Neutrophil (primary cell): ENCODE results near the gene GNAS-AS1.

Experiments
- H3K27ac ChIP-seq: fragments of 200-600 bp; sonication (generic); 2 replicates; pipeline ENCODE4 v1.5.1; 2016; ENCODE audit warnings: mild to moderate bottlenecking, moderate library complexity
- H3K27me3 ChIP-seq: fragments of 200-600 bp; sonication (generic); 2 replicates; pipeline ENCODE4 v1.6.0; 2016; ENCODE audit warnings: mild to moderate bottlenecking
- H3K36me3 ChIP-seq: fragments of 200-600 bp; sonication (generic); 2 replicates; pipeline ENCODE4 v1.5.1; 2017
- H3K4me1 ChIP-seq, 2 experiments: fragments of 200-600 bp in 1 of 2; sonication (generic) in 1 of 2; 1 replicate in 1 of 2; 2 replicates in 1 of 2; pipeline versions ENCODE4 v1.5.1 to v1.6.1; 2013 to 2016; ENCODE audit warnings: low read depth in 1 of 2, low read length in 1 of 2, mild to moderate bottlenecking in 1 of 2, moderate library complexity in 1 of 2; ENCODE audit not compliant: control insufficient read depth in 1 of 2, insufficient read depth in 1 of 2
- H3K4me3 ChIP-seq, 2 experiments: fragments of 200-600 bp in 1 of 2; sonication (generic) in 1 of 2; 1 replicate in 1 of 2; 2 replicates in 1 of 2; pipeline ENCODE4 v1.5.1; 2013 to 2016; ENCODE audit warnings: low read depth in 1 of 2, low read length in 1 of 2, mild to moderate bottlenecking in 1 of 2, moderate library complexity in 1 of 2
- H3K9me3 ChIP-seq: fragments of 200-600 bp; sonication (generic); 2 replicates; pipeline ENCODE4 v1.5.1; 2016
- TF ChIP-seq, protein P1 (sequence below): fragments of 200-600 bp; sonication (generic); IDR thresholded peaks from 2 replicates; pipeline ENCODE4 v1.5.1; 2016; ENCODE audit warnings: antibody characterized with exemption

Gene GNAS-AS1

DNA sequence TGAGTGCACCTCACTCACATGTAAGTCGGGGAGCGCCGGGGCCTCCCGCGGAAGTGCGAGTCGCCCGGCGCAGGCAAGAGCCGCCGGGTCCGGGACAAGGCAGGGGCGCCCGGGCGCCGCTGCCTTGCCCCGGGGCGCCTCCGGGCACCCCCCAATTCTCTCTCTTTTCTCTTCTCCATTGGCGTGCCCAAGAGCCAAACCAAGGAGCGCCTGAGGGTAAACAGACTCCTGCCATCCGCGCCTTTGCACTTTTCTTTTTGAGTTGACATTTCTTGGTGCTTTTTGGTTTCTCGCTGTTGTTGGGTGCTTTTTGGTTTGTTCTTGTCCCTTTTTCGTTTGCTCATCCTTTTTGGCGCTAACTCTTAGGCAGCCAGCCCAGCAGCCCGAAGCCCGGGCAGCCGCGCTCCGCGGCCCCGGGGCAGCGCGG is 38.6 kb upstream of the GNAS-AS1 start:
- TF ChIP-seq, protein P1, sequence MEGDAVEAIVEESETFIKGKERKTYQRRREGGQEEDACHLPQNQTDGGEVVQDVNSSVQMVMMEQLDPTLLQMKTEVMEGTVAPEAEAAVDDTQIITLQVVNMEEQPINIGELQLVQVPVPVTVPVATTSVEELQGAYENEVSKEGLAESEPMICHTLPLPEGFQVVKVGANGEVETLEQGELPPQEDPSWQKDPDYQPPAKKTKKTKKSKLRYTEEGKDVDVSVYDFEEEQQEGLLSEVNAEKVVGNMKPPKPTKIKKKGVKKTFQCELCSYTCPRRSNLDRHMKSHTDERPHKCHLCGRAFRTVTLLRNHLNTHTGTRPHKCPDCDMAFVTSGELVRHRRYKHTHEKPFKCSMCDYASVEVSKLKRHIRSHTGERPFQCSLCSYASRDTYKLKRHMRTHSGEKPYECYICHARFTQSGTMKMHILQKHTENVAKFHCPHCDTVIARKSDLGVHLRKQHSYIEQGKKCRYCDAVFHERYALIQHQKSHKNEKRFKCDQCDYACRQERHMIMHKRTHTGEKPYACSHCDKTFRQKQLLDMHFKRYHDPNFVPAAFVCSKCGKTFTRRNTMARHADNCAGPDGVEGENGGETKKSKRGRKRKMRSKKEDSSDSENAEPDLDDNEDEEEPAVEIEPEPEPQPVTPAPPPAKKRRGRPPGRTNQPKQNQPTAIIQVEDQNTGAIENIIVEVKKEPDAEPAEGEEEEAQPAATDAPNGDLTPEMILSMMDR = no peak
- no peaks in the 10 kb centered on the region for H3K9me3 ChIP-seq
- peak overlapping the region; percentile 63 to 75 for H3K4me3 ChIP-seq
- H3K4me1 ChIP-seq = peaks cover 19 to 20% of the 10 kb centered on the region in 2 experiments
- H3K27me3 ChIP-seq = peaks cover 16% of the 10 kb centered on the region
- H3K27ac ChIP-seq = peak overlapping the region; percentile 85
- no peaks in the 10 kb centered on the region for H3K36me3 ChIP-seq

DNA sequence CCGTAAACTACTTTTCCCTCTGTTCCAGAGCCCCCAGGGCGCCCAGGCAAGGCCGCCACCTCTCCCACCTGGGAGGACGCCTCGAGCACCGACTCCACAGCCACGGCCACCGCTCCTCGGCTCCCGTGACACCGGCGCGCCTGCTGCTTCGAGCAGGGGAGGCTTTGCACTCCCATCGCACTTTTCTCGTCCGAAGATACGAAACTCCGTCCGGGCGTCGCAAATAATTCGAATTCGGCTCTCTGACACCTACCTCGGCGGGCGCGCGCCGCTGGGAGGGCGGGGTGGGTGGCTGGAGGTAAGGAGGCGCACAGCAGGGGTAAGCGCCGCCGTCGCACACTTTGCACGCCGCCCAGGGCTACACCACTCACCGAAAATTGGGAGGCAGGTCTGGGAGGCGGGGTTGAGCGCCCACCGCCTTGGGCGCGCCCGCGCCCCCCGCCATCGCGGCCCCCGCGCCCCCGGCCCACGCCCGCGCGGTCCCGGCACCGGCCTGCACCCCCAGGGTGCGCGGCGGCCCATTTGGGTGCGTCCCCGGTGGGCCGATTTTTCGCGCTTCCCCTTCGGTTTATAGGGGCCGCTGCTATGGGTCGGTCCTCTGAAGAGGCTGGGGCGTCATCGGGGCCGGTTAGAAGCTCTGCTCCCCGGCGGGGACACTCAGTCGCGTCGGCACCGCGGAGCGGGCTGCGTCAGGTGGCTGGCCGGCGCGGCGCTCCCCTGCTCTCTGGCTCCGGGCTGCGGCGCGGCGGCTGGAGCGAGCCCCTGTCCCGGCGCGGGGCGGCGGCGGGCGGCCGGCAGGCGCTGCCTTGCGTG is 38.0 kb upstream of the GNAS-AS1 start:
- H3K36me3 ChIP-seq = no peaks in the 10 kb centered on the region
- H3K9me3 ChIP-seq = no peaks in the 10 kb centered on the region
- TF ChIP-seq, protein P1 = no peak
- peaks cover 16% of the 10 kb centered on the region for H3K27me3 ChIP-seq
- H3K4me1 ChIP-seq = peaks cover 13 to 17% of the 10 kb centered on the region in 2 experiments
- peak overlapping the region; percentile 63 to 75 for H3K4me3 ChIP-seq
- peak overlapping the region; percentile 85 for H3K27ac ChIP-seq

DNA sequence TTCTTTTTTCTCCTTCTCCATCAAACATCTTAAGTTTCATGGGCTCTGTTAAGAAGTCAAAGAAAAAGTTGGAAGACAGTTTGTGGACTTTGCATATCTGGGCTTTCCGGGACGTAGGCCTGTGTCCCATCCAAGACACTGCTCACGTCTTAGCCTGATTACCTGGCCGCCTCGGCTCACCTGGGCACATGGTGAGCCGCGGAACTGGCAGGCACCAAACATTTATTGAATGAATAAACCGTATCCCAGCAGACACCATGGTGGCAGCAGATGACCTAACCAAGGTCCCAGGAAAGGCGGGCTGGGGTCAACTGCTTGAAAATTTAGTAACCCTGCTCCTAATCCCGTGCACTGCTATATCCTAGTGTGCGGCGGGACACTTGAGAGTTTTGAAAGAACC is 37.4 kb upstream of the GNAS-AS1 start:
- H3K4me3 ChIP-seq = peak overlapping the region; percentile 63 to 75
- peaks cover 7 to 11% of the 10 kb centered on the region in 2 experiments for H3K4me1 ChIP-seq
- H3K27me3 ChIP-seq = peaks cover 16% of the 10 kb centered on the region
- TF ChIP-seq, protein P1 = no peak
- no peak overlapping the region for H3K27ac ChIP-seq
- no peaks in the 10 kb centered on the region for H3K9me3 ChIP-seq
- no peaks in the 10 kb centered on the region for H3K36me3 ChIP-seq

GRCh38 chr20:58886546-58886945 is 35.8 kb upstream of the GNAS-AS1 start:
- H3K27ac ChIP-seq = no peak overlapping the region
- H3K4me1 ChIP-seq = peaks cover 0 to 5% of the 10 kb centered on the region in 2 experiments
- no peak overlapping the region for H3K4me3 ChIP-seq
- TF ChIP-seq, protein P1 = no peak
- H3K36me3 ChIP-seq = no peaks in the 10 kb centered on the region
- no peaks in the 10 kb centered on the region for H3K9me3 ChIP-seq
- H3K27me3 ChIP-seq = peaks cover 16% of the 10 kb centered on the region

- no peak overlapping the region for H3K4me3 ChIP-seq
- no peak overlapping the region for H3K27ac ChIP-seq
- TF ChIP-seq, protein P1 = no peak
- no peaks in the 10 kb centered on the region for H3K9me3 ChIP-seq
- peaks cover 17% of the 10 kb centered on the region for H3K27me3 ChIP-seq
- peaks cover 0 to 5% of the 10 kb centered on the region in 2 experiments for H3K4me1 ChIP-seq
- H3K36me3 ChIP-seq = no peaks in the 10 kb centered on the region
Observed at GRCh38 chr20:58884966-58885365, 34.3 kb upstream of the GNAS-AS1 start.
